GM10847 (cell line): ENCODE results near the gene TENM3.

ENCODE experiments used
- POLR2A ChIP-seq: IDR thresholded peaks from 2 replicates; pipeline ENCODE4 v1.6.1; 2011; ENCODE audit not compliant: insufficient read length; ENCODE audit errors: extremely low read depth

The TENM3 gene

GRCh38 chr4:182585321-182585720, 342.1 kb downstream of the TENM3 start:
- no peak for TF ChIP-seq POLR2A

GRCh38 chr4:182589100-182589499, 345.9 kb downstream of the TENM3 start:
- no peak for TF ChIP-seq POLR2A

GRCh38 chr4:182593402-182593801, 350.2 kb downstream of the TENM3 start:
- no peak for TF ChIP-seq POLR2A

- no peak for TF ChIP-seq POLR2A
Measured at GRCh38 chr4:182593864-182594263, 350.7 kb downstream of the TENM3 start.

- TF ChIP-seq POLR2A, result no peak
Measured at GRCh38 chr4:182600093-182600492, 356.9 kb downstream of the TENM3 start.

- TF ChIP-seq POLR2A, result no peak
Measured at GRCh38 chr4:182600856-182601255, 357.7 kb downstream of the TENM3 start.

- TF ChIP-seq POLR2A, result no peak
Measured at GRCh38 chr4:182604161-182604622, 361.0 kb downstream of the TENM3 start.

- TF ChIP-seq POLR2A, result no peak
Measured at GRCh38 chr4:182604953-182605352, 361.8 kb downstream of the TENM3 start.

GRCh38 chr4:182608525-182608924, 365.3 kb downstream of the TENM3 start:
- no peak for TF ChIP-seq POLR2A

GRCh38 chr4:182616476-182616875, 373.3 kb downstream of the TENM3 start:
- no peak for TF ChIP-seq POLR2A

GRCh38 chr4:182619660-182620059, 376.5 kb downstream of the TENM3 start:
- no peak for TF ChIP-seq POLR2A

- TF ChIP-seq POLR2A, result no peak
Measured at GRCh38 chr4:182620111-182620980, 377.1 kb downstream of the TENM3 start.

- TF ChIP-seq POLR2A, result no peak
Measured at GRCh38 chr4:182624281-182624680, 381.1 kb downstream of the TENM3 start.

- TF ChIP-seq POLR2A, result no peak
Measured at GRCh38 chr4:182625193-182625592, 382.0 kb downstream of the TENM3 start.

- no peak for TF ChIP-seq POLR2A
Measured at GRCh38 chr4:182627996-182628395, 384.8 kb downstream of the TENM3 start.

- TF ChIP-seq POLR2A, result no peak
Measured at GRCh38 chr4:182628544-182628943, 385.3 kb downstream of the TENM3 start.

GRCh38 chr4:182629096-182629495, 385.9 kb downstream of the TENM3 start:
- TF ChIP-seq POLR2A, result no peak
